Ammon's horn (tissue), 1 donor: Measurements from ENCODE around the gene SLC17A3.

Experiments
- DNase-seq: peaks from one replicate; pipeline ENCODE4 v3.0.0-alpha.2; 2016; ENCODE audit warnings: low spot score

SLC17A3 gene

GRCh38 chr6:25889877-25890853 is 16.1 kb upstream of the SLC17A3 start:
- peak; percentile 57 for DNase-seq

GRCh38 chr6:25888626-25889025 is 14.6 kb upstream of the SLC17A3 start:
- no peak for DNase-seq

GRCh38 chr6:25886066-25886465 is 12.0 kb upstream of the SLC17A3 start:
- DNase-seq, result no peak

GRCh38 chr6:25883991-25884390 is 9.9 kb upstream of the SLC17A3 start:
- DNase-seq, result no peak

GRCh38 chr6:25883536-25883935 is 9.5 kb upstream of the SLC17A3 start:
- no peak for DNase-seq

GRCh38 chr6:25882051-25882496 is 8.0 kb upstream of the SLC17A3 start:
- no peak for DNase-seq

GRCh38 chr6:25880601-25881000 is 6.6 kb upstream of the SLC17A3 start:
- no peak for DNase-seq

- no peak for DNase-seq
Measured at GRCh38 chr6:25878721-25879322, 4.8 kb upstream of the SLC17A3 start.

- no peak for DNase-seq
Measured at GRCh38 chr6:25875926-25876602, 2.0 kb upstream of the SLC17A3 start.

- DNase-seq, result no peak
Measured at GRCh38 chr6:25875563-25875905, 1.5 kb upstream of the SLC17A3 start.

GRCh38 chr6:25874822-25875562 is 949 bp upstream of the SLC17A3 start:
- no peak for DNase-seq

- DNase-seq, result no peak
Measured at GRCh38 chr6:25872814-25873213, 1.2 kb downstream of the SLC17A3 start.

GRCh38 chr6:25869840-25870239 is 4.2 kb downstream of the SLC17A3 start:
- no peak for DNase-seq

- DNase-seq, result no peak
Measured at GRCh38 chr6:25868436-25869183, 5.4 kb downstream of the SLC17A3 start.

- DNase-seq, result no peak
Measured at GRCh38 chr6:25866011-25866410, 8.0 kb downstream of the SLC17A3 start.

GRCh38 chr6:25863360-25863759 is 10.7 kb downstream of the SLC17A3 start:
- no peak for DNase-seq

- no peak for DNase-seq
Measured at GRCh38 chr6:25862199-25862598, 11.8 kb downstream of the SLC17A3 start.

GRCh38 chr6:25852756-25853155 is 21.3 kb downstream of the SLC17A3 start:
- DNase-seq, result no peak

GRCh38 chr6:25851961-25852360 is 22.1 kb downstream of the SLC17A3 start:
- no peak for DNase-seq

- DNase-seq, result no peak
Measured at GRCh38 chr6:25844518-25844917, 29.5 kb downstream of the SLC17A3 start.

- DNase-seq, result no peak
Measured at GRCh38 chr6:25842526-25842925, 31.5 kb downstream of the SLC17A3 start.
